HG02852 (cell line): Measurements from ENCODE around the gene RETN.
A peak's percentile ranks its signal among the peaks of the same experiment; 100 is the strongest.

Experiments
- ATAC-seq: cut with Tn5 transposase; IDR thresholded peaks from one replicate; pipeline ENCODE4 v1.9.1; 2021; ENCODE audit warnings: mild to moderate bottlenecking, moderate library complexity; ENCODE audit not compliant: unreplicated experiment

RETN gene

DNA sequence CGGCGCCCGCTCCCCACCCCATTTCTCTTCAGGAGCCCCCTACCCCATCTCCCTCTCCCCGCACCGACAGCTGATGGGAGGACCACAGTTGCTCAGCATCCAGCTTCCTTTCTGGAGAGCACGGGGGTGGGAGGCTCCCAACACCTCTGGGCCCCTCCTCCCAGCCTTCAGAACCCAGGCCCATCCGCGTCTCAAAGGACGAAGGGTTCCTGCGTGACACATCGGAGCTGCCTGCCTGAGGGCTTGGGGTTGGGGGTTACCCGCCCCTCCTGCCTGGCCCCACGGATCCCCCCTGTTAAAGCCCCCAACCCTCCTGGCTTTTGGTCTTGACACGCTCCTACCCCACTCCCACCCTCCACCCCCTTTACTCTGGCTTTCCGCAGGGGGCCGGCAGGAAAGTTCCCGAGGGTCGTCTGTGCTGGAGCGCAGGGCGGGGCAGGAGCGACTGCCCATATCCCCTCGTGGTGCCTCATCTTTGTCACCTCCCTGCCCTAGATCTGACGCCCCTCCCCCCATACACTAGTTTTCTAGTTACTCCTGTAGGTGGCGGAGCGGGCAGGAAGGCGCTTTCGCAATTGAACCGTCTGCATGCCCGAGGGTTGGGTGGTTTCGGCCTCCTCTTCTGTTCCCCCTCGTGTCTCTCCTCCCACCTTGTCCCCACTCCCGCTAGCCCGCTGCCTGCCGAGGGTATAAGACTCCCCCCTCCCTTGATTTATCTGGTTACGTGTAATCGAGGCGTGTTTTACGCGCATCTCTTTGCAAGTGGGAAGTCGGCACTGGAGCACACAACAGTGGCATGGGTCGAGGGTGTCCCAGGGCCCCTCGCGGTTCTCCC lies 12.7 kb downstream of the RETN start:
- ATAC-seq: no peak

- ATAC-seq: no peak
Observed at GRCh38 chr19:7682175-7682855, 13.5 kb downstream of the RETN start.

- ATAC-seq: no peak
Observed at GRCh38 chr19:7685546-7686445, 16.9 kb downstream of the RETN start.

- ATAC-seq: no peak
Observed at GRCh38 chr19:7687177-7687576, 18.3 kb downstream of the RETN start.

DNA sequence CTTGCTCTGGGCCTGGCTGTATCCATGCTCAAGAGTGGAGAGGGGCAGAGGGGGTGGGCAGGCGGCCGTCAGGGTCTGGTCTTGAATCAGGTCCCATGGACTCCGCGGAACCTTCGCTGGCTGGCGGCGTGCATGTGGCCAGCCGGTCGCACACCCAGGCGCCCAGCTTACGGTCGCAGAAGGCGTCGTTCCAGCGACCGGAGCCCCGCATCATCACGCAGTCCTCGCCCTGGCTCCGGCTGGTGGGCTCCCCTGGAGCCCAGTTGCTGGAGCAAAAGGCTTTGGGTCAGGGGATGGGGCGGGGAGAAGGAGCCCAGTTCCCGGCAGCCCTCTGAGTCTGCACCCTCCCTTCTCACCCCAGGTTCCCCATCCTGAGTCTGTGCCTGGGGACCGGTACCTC lies 20.3 kb downstream of the RETN start:
- no peak for ATAC-seq

- ATAC-seq: no peak
Observed at GRCh38 chr19:7690779-7691258, 22.0 kb downstream of the RETN start.

DNA sequence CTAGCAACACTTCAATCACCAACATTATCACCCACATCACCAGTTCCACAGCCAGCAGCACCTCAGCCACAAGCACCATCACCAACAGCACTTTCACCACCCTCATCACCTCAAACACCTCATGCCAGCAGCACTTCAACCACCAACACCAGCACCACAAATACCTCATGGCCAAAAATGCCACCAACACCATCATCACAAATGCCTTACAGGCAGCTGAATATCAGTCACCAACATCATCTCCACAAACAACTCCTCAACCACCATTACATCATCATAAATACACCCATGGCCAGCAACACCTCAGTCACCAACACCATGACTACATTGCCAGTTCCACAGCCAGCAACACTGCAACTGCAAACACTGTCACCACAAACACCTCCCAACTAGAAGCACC lies 22.6 kb downstream of the RETN start:
- no peak for ATAC-seq

DNA sequence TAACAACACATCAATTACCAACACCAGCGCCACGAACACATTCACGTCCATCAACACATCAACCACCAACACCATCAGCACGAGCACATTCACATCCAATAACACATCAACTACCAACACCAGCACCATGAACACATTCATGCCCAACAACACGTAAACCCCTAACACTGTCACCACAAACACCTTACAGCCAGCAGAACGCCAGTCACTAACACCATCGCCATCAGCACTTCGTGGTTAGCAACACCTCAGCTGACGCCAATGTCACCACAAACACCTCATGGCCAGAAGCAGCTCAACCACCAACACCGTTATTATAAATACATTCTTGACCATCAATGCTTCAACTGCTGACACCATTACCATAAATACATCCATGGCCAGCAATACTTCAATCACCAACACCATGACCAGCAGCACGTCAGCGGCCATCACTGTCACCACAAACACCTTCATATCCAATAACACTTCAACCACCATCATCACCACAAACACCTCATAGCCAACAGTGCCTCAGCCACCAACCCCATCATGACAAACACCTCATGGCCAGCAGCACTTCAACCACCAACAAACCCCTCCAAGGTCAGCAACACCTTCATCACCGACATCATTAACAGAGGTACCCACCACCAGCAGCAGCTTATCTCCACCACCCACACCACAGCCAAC lies 23.7 kb downstream of the RETN start:
- no peak for ATAC-seq

GRCh38 chr19:7694499-7694898 lies 25.6 kb downstream of the RETN start:
- no peak for ATAC-seq

GRCh38 chr19:7697721-7698287 lies 29.0 kb downstream of the RETN start:
- ATAC-seq: no peak

GRCh38 chr19:7698583-7698982 lies 29.7 kb downstream of the RETN start:
- ATAC-seq: no peak

GRCh38 chr19:7699003-7699402 lies 30.2 kb downstream of the RETN start:
- no peak for ATAC-seq

DNA sequence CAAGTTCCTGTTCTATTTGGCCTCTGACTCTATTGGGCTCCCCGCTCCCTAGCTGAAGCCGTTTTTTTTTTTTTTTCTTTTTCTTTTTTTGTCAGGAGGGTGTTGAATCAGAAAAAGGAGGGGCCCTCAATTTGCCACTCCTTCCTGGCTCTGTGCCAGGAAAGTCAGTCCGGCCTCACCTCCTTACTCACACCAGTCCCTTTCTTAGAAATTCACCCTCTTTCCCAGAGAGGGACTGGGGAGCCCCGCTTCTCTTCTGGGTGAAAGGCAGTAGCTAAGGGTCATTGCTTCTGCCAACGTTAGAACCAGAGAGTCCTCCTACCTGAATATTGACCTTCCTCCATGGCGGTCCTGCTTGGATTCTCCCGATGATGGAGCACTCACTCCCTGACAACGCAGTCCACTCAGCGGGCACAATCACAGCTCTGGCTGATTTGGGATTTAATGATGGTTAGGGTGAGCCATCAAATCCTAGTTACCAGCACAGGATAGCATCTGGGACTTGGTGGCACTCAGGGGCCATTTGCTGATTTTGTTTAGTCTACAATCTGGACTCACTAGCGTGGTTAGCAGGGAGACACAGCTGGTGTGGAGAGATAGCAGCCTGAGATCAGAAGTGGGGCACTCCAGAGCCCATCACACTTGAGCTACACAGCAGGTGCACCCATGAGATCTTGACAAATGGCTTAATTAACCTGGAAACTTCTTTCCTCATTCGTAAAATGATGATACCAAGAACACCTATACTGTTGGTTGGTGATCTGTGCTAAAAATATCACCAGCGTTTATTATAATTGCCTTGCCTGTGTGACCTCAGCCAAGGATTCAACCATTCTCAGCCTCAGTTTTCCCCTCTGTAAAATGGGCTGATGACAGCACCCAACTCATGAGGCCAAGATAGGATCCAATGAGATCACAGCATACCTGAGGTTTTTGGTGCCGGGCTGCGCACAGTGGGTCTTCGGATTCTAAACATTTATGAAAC lies 30.9 kb downstream of the RETN start:
- no peak for ATAC-seq

- no peak for ATAC-seq
Observed at GRCh38 chr19:7701049-7701653, 32.3 kb downstream of the RETN start.

GRCh38 chr19:7701654-7702457 lies 33.0 kb downstream of the RETN start, which contains the start of gene FCER2:
Gene FCER2, minus strand, starts transcription at chr19:7702131. Its CDS starts 2,371 bp downstream, at chr19:7699760.
- ATAC-seq: peak; percentile 58

DNA sequence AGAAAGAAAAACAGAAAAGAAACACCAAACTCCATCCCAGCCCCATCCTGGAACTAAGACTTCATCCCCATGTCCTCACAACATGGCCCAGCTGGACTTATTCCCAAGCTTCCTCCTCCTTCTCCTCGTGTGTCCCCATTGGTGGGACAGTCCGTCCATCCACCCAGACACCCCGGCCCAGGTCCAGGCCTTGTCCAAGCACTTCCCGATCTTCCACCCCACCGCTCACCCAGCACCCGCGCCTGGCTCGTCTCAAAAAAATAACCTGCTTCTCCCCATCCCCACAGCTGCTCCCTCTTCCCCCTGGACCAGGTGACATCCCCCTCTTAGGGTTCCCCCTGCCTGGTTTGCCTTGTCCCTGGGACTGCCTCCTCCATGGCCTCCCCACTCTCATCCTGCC lies 34.5 kb downstream of the RETN start:
- no peak for ATAC-seq

DNA sequence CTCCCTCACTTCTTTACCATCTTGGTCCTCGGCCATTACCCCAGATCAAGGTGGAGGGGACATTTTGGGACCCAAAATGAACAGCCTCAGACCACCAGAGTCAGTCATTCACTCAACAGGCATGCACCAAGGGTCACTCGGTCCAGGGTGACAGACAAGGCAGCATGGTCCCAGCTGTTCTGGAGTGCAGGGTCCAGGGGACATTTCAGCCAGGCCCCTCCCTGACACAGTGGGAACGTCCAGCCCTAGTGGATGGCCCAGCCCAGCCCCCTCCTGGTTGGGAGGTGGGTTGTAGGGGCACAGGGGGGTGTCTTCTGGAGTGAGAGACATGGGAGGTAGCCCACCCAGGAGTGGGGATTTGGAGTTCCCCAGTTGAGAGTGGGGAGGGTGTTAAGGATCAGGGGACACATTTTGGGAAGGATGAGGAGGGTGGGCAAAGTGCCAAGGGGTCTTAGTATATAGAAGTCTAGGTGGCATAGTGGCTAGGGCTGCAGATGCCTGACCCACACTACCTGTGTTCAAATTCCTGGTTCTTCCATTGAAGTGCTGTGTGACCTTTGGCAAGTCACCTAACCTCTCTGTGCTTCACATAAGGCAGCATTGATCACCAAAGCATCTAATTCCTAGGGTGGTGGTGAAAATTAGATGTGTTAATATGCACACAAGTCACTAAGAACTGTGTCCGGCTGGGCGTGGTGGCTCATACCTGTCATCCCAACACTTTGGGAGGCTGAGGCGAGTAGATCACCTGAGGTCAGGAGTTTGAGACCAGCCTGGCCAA lies 35.6 kb downstream of the RETN start:
- ATAC-seq: no peak
